Activated gamma-delta T cell treated with anti-CD3 and anti-CD28 coated beads, Interleukin-2, amount 50 U/mL, for 16 hours (primary cell): ENCODE data around the gene TFPT.
"Not testable (repeated sequence)": the region's sequence is repeated elsewhere in the genome, so short reads cannot be mapped to it uniquely, and the experiment has no call there.

Experiments
- DNase-seq: peaks from one replicate; pipeline ENCODE4 v3.0.0-alpha.2; 2020; ENCODE audit warnings: low read depth

TFPT gene

DNA sequence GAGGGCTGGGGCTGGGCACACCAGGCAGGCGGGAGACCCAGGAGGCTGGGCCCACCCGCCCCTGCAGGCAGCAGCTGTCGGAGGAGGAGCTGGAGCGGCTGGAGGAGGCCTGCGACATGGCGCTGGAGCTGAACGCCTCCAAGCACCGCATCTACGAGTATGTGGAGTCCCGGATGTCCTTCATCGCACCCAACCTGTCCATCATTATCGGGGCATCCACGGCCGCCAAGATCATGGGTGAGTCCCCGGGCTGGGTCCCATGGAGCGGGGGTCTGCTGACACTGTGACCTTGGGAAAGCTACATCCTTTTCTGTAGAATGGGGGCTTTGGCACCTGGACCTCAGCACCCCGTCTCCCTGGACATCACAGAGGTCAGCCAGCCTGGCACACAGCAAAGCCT is 8.2 kb upstream of the TFPT start:
- DNase-seq = no peak

DNA sequence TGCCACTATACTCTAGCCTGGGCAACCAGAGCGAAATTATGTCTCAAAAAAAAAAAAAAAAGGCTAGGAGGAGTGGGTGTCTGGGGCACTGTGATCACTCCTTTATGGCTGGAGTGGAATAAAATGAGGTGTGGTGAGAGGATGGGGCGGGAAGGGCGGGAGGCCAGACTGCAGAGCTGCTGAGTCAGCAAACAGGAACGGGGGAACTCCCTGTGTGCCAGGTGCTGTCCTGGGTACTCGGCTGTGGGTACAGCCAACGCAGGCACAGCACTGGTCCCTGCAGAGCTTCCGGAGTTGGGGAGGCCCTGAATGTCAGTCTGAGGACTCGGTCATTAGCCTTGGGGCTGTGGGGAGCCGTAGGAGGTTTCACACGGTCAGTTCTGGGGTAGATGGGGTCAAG is 5.8 kb upstream of the TFPT start:
- DNase-seq = no peak

DNA sequence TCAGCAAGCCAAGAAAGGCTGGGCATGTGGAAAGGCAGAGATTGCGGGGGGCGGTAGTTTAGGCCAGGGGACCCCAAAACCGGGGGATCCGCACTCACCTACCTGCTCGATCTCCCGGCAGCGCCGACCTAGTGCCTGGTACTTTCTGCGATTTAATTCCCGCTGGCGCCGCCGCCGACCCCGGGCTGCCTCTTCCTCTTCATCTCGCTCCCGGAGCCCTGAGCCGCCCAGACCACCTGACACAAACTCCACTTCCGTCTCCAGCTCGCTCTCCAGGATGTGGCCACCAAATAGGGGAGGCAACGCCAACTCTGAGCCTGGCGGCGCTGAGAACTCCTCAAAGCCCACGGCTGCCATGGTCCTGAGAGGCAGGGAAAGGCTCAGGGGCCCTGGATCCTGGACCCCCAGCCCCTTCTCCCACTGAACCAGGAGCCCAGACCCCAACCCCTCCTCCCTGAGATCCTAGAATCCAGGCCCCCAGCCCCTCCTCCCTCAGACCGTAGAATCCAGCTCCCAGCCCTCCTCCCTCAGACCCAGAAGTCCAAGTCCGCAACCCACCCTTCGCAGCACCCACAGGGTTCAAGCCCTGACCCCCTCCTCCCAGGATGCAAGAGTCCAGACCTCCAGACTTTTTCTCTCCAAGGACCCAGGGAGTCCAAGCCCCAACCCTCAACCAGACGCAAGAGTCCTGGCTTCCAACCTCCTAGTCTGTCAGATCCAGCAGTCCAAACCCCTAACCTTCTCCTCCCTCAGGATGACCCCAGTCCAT is 933 bp downstream of the TFPT start:
- DNase-seq = no peak

DNA sequence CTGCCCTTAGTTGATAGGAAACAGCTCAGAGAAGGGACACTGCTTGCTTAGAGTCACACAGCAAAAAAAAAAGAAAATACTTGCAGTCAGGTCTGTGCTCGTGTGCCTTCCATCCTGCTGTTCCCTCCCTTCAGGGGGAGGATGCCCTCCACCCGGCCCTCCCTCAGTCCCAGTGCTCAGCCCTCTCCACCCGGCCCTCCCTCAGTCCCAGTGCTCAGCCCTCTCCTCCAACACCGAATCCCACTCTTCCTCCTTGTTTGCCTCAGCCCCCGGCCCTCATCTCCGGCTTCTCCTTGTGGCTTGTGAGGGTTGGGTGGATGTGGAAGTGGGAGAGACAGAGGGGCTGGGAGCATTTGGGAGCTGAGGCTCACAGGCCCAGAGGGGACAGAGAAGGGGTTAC is 5.8 kb downstream of the TFPT start:
- DNase-seq = no peak

DNA sequence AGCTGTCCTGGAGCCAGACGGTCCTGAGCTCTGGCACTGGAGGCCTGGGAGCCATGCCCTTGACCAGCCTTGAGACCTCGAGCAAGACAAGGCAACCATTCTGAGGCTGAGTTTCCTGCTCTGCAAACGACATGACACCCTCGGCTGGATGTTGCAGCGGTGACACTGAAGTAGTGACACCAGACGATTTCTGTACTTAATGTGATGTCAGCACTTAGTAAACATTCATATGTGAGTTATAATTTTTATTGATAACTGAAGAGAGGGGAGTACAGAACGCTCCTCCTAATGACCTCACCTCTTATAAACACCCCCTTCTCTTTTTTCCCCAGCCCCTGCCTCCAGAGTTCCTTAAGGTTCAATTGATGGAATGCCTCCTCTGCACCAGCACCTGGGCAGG is 7.0 kb downstream of the TFPT start:
- no peak for DNase-seq

DNA sequence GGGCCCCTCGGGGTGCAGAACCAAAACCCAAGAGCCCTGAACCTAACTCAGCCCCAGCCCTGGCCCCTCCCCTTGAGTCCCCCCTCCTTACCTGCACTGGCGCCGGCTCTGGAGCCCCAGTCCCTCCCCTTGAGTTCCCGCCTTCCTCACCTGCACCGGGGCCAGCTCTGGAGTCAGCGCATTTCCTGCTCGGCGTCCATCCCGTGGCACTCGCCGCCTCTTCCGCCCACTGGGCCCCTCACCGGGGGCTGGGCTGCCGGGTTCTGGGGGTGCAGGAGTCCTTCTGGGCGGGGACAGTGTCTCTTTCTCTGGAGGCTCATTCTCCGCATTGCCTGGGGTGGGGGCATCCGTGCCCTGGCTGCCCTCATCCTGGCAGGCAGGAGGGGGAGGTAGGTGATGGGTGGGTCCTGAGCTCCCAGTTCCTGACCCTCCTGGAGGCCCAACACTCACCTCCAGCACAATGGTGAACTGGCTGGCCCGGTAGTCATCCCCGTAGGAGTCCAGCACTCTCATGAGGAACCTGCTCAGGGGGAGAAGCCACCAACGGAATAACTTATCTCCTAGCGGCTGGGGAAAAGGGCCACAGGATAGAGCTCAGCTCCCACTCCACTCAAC is 7.5 kb downstream of the TFPT start:
- DNase-seq = no peak

DNA sequence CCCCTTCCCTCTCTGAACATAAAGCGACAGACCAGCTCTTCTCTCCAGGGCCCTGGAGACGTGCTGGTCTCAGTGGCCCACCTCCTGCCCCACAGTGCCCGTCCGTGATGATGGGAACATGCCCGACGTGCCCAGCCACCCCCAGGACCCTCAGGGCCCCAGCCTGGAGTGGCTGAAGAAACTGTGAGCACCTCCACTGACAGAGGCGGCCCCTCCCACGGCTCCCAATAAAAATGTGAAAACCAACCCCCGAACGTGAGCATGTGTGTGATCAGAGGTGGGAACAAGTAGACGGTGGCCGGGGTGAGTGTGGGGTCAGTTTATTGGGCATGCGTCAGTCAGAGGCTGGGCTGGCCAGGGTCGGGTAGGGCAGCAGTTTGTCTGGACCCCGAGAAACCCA is 8.7 kb downstream of the TFPT start:
- no peak for DNase-seq

DNA sequence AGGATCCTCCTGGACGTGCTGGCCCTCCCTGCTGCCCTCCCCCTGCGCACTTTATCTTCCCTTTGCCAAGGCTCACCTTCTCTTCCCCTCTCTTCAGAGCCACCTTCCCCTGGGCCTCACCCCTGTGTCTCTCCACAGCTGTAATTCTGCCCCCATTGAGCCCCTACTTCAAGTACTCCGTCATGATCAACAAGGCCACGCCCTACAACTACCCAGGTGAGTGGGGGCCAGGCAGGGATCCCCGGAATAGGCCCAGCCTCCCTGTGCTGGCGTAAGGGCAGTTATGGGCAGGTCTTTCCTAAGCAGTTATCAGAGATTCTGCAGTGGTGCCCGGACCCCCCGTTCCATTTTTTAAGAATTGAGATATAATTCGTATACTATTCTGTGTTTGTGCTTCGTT is 9.7 kb downstream of the TFPT start:
- DNase-seq = no peak

DNA sequence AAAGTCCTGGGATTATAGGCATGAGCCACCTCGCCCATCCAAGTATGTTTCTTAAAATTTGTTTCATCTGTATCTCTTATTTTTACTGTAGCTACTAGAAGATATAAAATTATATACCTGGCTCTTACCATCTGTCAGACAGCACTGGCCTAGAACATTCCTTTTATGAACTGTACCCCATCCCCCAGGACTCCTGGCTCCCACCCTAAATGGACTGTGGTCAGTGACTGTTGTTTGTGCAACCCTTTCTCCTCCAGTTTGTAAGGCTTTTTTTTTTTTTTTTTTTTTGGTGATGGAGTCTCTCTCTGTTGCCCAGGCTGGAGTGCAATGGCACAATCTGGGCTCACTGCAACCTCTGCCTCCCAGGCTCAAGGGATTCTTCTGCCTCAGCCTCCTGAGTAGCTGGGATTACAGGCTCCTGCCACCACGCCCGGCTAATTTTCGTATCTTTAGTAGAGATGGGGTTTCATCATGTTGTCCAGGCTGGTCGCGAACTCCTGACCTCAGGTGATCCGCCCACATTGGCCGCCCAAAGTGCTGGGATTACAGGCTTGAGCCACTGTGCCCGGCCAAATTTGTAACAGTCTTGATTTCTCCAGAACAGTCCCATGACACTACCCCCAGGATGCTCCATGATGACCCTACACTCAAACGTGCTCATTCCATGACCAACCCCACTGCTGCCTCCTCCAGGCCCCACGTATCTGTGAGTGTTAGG is 10.3 kb downstream of the TFPT start:
- DNase-seq = no peak

DNA sequence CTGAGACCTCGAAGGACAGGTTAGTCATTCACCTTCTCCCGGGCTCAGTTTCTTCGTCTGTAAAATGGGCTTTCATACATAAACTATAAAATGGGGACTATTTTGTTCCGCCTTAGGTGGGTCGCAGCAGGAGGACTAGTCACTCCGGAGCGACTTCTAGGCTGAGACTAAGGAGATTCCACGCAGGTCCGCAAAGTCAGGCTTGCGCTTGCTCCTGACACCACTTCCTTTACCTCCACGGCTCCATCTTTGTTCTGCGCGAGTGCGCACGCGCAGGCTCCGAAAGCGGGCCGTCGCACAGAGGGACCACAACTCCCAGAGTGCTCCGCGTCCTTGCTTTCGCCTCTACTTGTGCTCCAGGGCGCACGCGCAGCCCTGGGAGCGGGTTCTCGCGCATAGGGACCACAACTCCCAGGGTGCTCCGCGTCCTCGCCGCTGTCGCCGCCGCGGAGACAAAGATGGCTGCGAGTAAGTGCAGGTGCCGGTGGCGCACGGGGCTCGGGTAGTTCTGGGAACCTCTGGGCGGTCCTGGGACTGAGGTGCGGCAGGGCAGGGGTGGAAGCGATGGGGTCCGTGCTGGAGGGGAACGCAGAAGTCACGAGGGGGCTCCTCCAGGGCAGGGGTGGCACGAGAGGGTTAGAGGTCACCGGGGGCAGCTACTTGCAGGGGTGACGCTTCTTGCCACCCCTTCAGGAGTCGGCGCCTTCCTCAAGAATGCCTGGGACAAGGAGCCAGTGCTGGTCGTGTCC is 12.9 kb downstream of the TFPT start, which contains the start of gene NDUFA3:
Gene NDUFA3, plus strand, starts transcription at position 435 of the 749 bp plus-strand sequence. Its CDS starts 24 bp downstream, at position 459.
- DNase-seq = peak; percentile 96

DNA sequence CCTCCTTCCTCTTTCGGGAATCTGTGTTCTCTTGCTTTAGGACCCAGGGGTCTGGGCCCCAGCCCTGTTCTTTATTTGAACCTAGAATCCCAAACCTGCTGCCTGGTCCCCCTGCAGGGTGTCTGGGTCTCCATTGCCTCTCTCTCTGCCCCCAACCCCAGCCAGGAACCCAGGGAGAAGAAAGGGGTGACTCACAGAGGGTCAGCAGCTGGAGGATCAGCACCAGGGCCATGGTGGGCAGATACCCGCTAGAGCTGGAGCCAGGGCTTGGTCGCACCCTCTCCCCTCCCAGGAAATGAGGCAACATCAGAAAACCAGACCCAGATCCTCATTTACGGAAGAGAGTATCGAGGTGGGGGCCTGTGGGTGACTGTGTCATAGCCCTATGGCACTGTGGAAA is 14.9 kb downstream of the TFPT start, which contains the start of gene OSCAR:
Gene OSCAR, minus strand, starts transcription at position 243 of the 400 bp plus-strand sequence. Its CDS starts 11 bp downstream, at position 232.
- DNase-seq = no peak

DNA sequence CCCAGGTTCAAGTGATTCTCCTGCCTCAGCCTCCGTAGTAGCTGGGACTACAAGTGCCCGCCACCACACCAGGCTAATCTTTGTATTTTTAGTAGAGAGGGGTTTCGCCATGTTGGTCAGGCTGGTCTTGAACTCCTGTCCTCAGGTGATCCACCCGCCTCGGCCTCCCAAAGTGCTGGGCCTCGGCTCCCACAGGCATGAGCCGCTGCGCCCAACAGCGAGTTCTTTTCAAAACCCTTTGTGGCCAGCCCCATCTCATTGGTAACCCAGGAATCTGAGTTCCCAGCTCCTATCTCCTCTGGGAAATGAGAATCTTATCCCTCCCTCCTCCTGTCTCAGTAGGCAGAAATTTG is 15.6 kb downstream of the TFPT start:
- not testable (repeated sequence) for DNase-seq

DNA sequence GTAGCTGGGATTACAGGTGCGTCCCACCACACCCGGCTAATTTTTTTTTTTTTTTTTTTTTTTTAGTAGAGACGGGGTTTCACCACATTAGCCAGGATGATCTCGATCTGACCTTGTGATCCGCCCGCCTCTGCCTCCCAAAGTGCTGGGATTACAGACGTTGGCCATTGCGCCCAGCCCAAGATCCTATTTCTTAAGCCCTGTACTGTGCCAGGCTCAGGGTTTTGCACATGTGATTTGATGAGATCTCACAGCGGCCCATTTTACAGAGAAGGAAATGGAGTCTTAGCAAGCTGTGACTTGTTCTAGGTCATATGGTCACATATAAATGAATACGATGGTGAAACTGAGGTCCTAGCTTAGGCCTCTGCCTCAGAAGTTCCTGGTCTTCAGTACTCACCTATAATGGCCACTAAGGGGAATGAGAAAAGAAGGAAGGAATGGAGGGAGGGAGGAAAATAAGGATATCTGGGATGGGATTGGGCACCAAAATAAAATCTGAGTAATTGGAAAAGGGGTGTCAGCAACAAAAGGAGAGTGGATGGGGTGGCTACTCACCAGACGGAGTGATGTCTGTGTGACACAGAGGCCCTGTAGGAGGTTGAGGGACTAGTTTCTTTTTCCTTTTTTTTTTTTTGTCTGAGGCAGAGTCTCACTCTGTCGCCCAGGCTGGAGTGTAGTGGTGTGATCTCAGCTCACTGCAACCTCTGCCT is 16.1 kb downstream of the TFPT start:
- DNase-seq = no peak

DNA sequence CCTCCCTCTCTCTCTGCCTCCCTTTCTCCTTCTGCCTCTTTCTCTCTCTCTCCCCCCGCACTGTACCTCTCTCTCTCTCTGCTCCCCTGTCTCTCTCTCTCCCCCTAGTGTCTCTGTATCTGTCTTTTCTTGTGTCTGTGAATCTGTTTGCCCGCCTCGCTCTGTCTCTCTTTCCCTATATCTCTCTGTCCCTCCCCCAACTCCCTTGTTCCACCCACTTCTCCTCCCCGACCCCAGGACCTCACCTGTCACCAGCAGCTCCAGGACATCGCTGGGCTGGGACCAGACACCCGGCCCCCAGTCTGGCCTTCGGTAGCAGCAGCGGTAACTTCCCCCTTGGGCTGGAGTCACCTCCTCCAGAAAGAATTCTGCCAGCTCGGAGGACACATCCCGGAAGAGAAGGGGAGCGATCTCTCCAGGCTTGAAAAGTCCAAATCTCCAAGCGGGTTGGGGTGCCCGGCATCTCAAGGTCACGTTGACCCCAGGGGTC is 18.8 kb downstream of the TFPT start:
- no peak for DNase-seq

DNA sequence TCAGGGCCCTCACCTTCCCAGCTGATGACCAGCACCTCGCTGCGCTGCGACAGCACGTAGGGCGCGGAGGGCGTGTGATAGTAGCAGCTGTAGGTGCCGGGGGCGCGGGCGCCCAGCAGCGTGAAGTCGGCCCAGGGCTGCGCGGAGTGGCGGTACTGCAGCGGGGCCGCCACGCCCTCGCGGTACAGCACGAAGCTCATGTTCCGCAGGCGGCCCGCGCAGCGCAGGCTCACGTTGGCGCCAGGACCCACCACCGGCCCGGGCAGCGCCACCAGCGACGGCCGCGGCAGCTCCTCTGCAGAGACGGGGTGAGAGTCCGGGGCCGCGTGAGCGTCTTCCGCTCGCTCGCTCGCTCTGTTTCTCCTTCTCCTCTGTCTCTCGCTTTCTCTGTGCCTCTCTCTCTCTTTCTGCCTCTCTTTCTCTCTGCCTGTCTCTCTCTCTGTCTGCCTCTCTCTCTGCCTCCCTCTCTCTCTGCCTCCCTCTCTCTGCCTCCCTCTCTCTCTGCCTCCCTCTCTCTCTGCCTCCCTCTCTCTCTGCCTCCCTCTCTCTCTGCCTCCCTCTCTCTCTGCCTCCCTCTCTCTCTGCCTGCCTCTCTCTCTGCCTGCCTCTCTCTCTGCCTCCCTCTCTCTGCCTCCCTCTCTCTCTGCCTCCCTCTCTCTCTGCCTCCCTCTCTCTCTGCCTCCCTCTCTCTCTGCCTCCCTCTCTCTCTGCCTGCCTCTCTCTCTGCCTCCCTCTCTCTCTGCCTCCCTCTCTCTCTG is 19.4 kb downstream of the TFPT start:
- DNase-seq = peak; percentile 26

DNA sequence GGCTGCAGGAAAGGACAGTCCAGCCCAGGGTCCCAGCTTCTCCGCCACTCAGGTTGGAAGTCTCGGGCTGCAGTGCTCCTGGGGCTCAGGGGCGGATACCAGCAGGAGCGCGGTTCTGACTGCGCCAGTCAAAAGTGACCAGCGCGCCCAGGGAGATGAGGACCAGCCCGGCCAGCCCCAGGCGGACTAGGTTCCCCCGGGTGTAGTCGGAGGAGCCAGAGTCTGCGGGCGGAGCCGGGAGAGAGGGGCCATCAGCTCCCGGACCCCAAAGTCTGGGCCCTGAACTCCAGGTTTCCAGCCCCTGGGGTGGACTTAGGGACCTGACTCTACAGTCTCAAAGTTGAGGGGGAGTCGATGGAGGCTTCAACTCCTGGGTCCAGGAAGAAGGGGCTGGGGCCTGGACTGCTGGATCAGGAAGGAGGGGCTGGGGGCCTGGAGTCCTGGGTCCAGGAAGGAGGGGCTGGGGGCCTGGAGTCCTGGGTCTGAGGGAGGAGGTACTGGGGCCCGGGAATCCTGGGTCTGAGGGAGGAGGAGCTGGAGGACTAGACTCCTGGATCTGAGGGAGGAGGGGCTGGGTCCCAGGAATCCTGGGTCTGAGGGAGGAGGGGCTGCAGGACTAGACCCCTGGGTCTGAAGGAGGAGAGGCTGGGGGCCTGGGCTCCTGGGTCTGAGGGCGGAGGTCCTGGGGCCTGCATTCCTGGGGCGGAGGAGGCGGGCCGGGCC is 20.2 kb downstream of the TFPT start:
- no peak for DNase-seq

DNA sequence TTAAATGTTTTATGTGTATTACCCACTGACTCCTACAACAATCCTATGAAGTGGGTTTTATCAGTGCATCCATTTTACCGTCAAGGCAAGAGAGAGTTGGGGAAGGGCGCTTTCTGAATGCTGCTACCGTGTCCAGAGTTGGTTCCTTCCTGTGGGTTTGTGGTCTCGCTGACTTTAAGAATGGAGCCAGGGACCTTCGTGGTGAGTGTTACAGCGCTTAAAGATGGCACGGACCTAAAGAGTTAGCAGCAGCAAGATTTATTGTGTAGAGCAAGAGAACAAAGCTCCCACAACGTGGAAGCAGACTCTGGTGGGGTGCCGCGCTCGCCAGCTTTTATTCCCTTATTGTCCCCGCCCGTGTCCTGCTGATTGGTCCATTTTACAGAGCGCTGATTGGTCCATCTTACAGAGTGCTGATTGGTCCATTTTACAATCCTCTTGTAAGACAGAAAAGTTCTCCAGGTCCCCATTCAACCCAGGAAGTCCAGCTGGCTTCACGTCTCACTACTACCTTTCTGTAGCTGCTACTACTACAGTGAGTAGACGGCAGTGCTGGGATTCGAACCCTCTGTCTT is 20.9 kb downstream of the TFPT start:
- DNase-seq = no peak

DNA sequence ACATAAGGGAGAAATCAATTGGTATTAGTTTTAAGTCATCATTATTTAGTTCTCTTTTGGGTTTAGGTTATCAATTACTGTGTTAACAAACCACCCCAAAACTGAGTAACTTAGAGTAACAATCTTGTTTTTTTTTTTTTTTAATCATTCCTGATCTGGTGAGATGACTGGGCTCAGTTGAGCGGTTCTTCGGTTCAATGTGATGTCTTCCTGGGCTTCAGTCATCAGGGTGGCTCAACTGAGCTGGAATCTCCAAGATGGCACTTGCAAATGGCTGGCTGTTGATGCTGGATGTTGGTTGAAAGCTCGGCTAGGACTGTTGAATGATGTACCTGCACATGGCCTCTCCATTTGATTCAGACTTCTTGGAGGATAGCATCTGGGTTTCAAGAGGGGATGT is 31.0 kb downstream of the TFPT start:
- DNase-seq = no peak

DNA sequence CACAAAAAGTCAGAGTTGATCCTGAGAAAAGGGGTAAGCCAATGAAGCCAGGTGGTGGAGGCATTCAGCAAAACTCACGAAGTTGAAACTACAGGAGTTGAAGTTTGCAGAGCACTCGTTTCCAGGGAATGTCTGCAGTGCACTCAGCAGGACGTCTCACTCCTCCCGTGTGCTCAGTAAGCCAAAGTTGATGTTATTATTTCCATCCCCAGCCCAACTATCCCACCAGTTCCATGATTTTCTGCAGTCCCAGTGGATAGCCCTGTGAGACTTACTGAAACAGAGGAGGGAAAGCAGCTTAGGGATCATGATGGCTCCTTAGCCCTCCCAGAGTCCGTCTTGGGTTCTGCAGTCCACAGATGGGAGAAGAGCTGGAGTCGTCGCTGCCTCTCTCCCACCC is 34.4 kb downstream of the TFPT start, which contains the start of gene TARM1:
Gene TARM1, minus strand, starts transcription at position 334 of the 400 bp plus-strand sequence. Its CDS starts 25 bp downstream, at position 309.
- DNase-seq = no peak

DNA sequence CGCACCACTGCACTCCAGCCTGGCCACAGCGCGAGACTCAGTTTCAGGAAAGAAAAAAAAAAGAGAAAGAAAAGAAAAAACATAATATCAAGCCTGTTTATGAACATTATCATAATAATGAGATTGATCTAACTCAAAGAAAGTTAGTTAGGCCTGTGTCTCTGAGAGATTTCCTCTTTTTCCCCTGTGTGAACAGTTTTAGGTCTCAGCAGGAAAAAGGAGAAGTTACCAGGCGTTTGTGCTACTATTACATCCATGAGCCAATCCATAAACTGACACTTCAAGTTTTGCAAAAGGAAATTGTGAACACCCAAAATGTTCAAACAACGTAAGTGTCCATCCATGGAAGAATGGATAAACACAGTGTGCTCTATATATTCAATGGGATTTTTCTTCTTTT is 38.1 kb downstream of the TFPT start:
- DNase-seq = no peak
